Stimulated activated CD4-positive, alpha-beta T cell treated with anti-CD3 and anti-CD28 coated beads, Interleukin-4, amount 100 ng/mL, for 48 hours (primary cell): ENCODE data around the gene STX4.

ENCODE experiments used
- DNase-seq, 2 donors: peaks; one replicate each; pipeline ENCODE4 v3.0.0-alpha.2; 2020; ENCODE audit warnings: low read depth in 2 of 2

STX4 gene

GRCh38 chr16:31083556-31083955, 50.2 kb downstream of the STX4 start:
- no peak for DNase-seq

GRCh38 chr16:31083981-31084380, 50.6 kb downstream of the STX4 start:
- DNase-seq: no peak

- DNase-seq: no peak
Measured at GRCh38 chr16:31084584-31085302, 51.4 kb downstream of the STX4 start.

GRCh38 chr16:31085411-31085810, 52.1 kb downstream of the STX4 start:
- no peak for DNase-seq

- no peak for DNase-seq
Measured at GRCh38 chr16:31085873-31086628, 52.7 kb downstream of the STX4 start.

- DNase-seq: no peak
Measured at GRCh38 chr16:31086629-31086906, 53.2 kb downstream of the STX4 start.

GRCh38 chr16:31087481-31087880, 54.1 kb downstream of the STX4 start:
- DNase-seq: no peak

GRCh38 chr16:31087971-31088370, 54.6 kb downstream of the STX4 start:
- DNase-seq: no peak

GRCh38 chr16:31088459-31089183, 55.3 kb downstream of the STX4 start, which contains the start of gene PRSS53:
TSS of gene PRSS53 (minus strand) at chr16:31088943. CDS start at chr16:31088809, 134 bp downstream.
- no peak for DNase-seq

- no peak for DNase-seq
Measured at GRCh38 chr16:31089199-31089598, 55.8 kb downstream of the STX4 start.
